ENCODE results near the gene UBA3.

The UBA3 gene

DNA sequence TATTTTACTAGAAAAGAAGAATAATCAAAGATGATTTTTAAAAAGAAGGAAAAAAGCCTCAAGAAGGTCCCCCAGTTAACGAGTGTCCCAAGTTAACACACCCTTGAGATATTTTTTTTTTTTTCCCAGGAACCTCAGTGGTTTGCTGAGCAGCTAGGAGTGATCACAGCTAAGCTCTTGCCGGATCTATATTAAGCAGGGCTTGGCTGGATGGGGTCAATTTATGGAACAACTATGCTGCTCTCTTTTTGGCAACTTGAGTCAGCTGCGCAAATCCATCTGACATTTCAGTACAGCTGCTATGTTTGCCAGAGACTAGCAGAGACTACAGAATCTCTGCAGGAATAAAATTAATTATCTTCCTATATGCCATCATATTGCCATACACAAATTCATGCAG lies 42.2 kb upstream of the UBA3 start, which contains the start of gene LMOD3:
TSS of gene LMOD3 (minus strand) at position 193 of the 400 bp plus-strand sequence. CDS start 209 bp downstream, outside the sequence.
- DNase-seq (ENCODE audit: low spot score) (no peak), ATAC-seq (ENCODE audit: low read depth) (no peak)
- H3K4me3 ChIP-seq (ENCODE audit: severe bottlenecking), result no peak within 1 kb of the TSS

DNA sequence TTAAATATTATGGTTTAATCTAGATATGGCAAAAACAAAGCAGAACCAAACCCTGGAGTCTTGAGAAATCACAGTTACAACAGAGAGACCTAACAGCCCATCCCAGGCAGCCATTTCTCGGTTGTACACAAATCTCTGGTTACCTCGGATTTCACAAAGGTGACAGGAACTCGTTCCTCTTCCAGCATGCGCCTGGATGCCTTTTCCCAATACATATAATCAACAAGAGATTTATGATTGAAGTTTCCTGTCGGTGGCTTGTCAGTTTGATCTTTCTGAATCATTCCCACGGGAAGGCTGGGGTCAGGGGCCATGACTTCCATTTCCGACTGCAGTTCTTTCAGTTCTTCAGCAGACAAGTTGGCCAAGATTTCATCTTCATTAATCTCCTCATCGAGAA lies 41.8 kb upstream of the UBA3 start:
- no peaks in the 10 kb centered on the region for H3K9me3 ChIP-seq (ENCODE audit: severe bottlenecking)
- H3K27me3 ChIP-seq (ENCODE audit: insufficient read depth, poor library complexity, severe bottlenecking), result no peaks in the 10 kb centered on the region
- H3K36me3 ChIP-seq (ENCODE audit: low read depth), result no peaks in the 10 kb centered on the region
- ATAC-seq (ENCODE audit: low read depth), result no peak
- no peak overlapping the region for H3K27ac ChIP-seq (ENCODE audit: poor library complexity, severe bottlenecking)
- peaks cover 3% of the 10 kb centered on the region for H3K4me1 ChIP-seq (ENCODE audit: insufficient read depth, poor library complexity, severe bottlenecking)
- no peak for DNase-seq (ENCODE audit: low spot score)
- TF ChIP-seq, protein P1, sequence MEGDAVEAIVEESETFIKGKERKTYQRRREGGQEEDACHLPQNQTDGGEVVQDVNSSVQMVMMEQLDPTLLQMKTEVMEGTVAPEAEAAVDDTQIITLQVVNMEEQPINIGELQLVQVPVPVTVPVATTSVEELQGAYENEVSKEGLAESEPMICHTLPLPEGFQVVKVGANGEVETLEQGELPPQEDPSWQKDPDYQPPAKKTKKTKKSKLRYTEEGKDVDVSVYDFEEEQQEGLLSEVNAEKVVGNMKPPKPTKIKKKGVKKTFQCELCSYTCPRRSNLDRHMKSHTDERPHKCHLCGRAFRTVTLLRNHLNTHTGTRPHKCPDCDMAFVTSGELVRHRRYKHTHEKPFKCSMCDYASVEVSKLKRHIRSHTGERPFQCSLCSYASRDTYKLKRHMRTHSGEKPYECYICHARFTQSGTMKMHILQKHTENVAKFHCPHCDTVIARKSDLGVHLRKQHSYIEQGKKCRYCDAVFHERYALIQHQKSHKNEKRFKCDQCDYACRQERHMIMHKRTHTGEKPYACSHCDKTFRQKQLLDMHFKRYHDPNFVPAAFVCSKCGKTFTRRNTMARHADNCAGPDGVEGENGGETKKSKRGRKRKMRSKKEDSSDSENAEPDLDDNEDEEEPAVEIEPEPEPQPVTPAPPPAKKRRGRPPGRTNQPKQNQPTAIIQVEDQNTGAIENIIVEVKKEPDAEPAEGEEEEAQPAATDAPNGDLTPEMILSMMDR (IDR thresholded peaks at IDR 0.05; ENCODE audit: poor library complexity, severe bottlenecking), result no peak
- no peak overlapping the region for H3K4me3 ChIP-seq (ENCODE audit: severe bottlenecking)

More for the DNA sequence above, 42.2 kb upstream of the UBA3 start, which contains the start of gene LMOD3:
- Histone ChIP-seq H3K27ac (ENCODE audit: poor library complexity, severe bottlenecking) (no peak within 1 kb of the TSS), H3K9me3 (ENCODE audit: severe bottlenecking) (no peaks in the 10 kb centered on the region), H3K4me1 (ENCODE audit: insufficient read depth, poor library complexity, severe bottlenecking) (no peaks in the 10 kb centered on the region), H3K27me3 (ENCODE audit: insufficient read depth, poor library complexity, severe bottlenecking) (no peaks in the 10 kb centered on the region), H3K36me3 (ENCODE audit: low read depth) (no peaks in the 10 kb centered on the region)
- TF ChIP-seq, protein P1 (IDR thresholded peaks at IDR 0.05; ENCODE audit: poor library complexity, severe bottlenecking), result no peak

DNA sequence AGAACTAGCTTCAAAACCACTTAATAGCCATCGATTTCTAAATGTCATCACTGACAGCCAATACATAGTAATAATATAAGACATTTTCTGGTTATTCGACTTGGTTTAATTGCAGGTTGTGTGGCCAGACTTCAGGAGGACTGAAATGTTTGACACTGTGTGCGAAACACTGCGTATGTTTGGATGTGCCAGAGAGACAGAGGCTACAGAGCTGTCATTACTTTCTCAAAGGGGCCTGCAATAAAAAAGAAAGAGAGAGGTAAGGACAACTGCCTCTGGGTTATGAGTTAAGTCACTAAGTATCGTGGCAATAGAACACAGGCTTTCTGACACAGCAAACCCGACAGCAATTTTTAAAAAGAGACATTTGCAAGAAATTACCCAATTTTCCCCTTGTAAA lies 41.3 kb upstream of the UBA3 start:
- no peak overlapping the region for H3K4me3 ChIP-seq (ENCODE audit: severe bottlenecking)
- TF ChIP-seq, protein P1 (IDR thresholded peaks at IDR 0.05; ENCODE audit: poor library complexity, severe bottlenecking), result no peak
- H3K27ac ChIP-seq (ENCODE audit: poor library complexity, severe bottlenecking), result no peak overlapping the region
- H3K36me3 ChIP-seq (ENCODE audit: low read depth), result no peaks in the 10 kb centered on the region
- ATAC-seq (ENCODE audit: low read depth), result no peak
- no peaks in the 10 kb centered on the region for H3K27me3 ChIP-seq (ENCODE audit: insufficient read depth, poor library complexity, severe bottlenecking)
- H3K9me3 ChIP-seq (ENCODE audit: severe bottlenecking), result no peaks in the 10 kb centered on the region
- peaks cover 5% of the 10 kb centered on the region for H3K4me1 ChIP-seq (ENCODE audit: insufficient read depth, poor library complexity, severe bottlenecking)
- no peak for DNase-seq (ENCODE audit: low spot score)

DNA sequence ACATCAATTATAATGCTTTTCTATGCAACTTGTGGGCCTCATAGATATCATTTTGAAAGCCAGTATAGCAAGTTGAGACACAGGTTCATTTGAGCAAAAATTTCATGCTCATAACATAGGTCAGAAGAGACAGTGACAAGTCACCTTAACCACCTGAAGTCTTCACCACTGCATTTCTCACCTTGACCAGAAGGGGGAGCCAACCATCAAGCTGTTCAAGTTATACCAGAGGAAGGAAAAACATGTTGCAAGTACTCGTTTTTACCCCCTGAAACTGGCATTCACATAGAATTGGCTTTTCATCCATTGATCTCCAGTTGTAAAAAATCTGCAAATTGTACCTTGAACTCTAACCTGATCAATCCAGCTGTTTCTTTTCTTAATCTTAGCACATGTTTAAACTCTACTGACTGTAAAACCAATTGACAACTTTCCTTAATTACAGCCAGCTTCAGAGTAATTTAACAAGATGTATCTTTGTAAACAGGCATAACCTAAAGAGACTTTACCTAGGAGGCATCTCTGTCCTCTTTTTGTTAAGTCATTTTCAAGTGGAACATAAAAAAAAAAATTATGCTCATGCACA lies 40.8 kb upstream of the UBA3 start:
- Histone ChIP-seq H3K4me1 (ENCODE audit: insufficient read depth, poor library complexity, severe bottlenecking) (peaks cover 8% of the 10 kb centered on the region), H3K27ac (ENCODE audit: poor library complexity, severe bottlenecking) (no peak overlapping the region), H3K36me3 (ENCODE audit: low read depth) (no peaks in the 10 kb centered on the region), H3K9me3 (ENCODE audit: severe bottlenecking) (no peaks in the 10 kb centered on the region), H3K4me3 (ENCODE audit: severe bottlenecking) (no peak overlapping the region), H3K27me3 (ENCODE audit: insufficient read depth, poor library complexity, severe bottlenecking) (no peaks in the 10 kb centered on the region)
- TF ChIP-seq, protein P1 (IDR thresholded peaks at IDR 0.05; ENCODE audit: poor library complexity, severe bottlenecking), result peak; percentile 97
- no peak for DNase-seq (ENCODE audit: low spot score)
- ATAC-seq (ENCODE audit: low read depth), result peak; percentile 74

DNA sequence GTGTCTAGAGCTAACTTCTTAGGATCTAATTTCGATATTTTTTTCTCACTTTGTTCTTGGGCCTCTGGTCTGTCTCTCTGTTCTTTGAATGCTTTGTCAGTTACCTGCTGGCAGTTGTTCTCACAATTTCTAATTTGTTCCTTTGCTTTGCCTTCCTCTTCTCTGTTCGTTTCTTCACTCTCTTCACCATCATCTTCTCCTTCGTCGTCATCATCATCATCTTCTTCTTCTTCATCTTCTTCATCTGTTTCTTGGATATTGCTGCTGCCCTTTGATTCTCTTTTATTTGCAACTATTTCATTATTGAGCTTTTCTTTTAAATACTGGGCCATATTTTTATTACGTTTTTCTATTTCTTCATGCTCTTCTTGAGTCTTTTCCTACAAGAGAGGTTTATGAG lies 39.5 kb upstream of the UBA3 start:
- Histone ChIP-seq H3K36me3 (ENCODE audit: low read depth) (no peaks in the 10 kb centered on the region), H3K27me3 (ENCODE audit: insufficient read depth, poor library complexity, severe bottlenecking) (no peaks in the 10 kb centered on the region), H3K9me3 (ENCODE audit: severe bottlenecking) (no peaks in the 10 kb centered on the region), H3K27ac (ENCODE audit: poor library complexity, severe bottlenecking) (no peak overlapping the region), H3K4me1 (ENCODE audit: insufficient read depth, poor library complexity, severe bottlenecking) (peaks cover 12% of the 10 kb centered on the region), H3K4me3 (ENCODE audit: severe bottlenecking) (no peak overlapping the region)
- DNase-seq (ENCODE audit: low spot score), result no peak
- TF ChIP-seq, protein P1 (IDR thresholded peaks at IDR 0.05; ENCODE audit: poor library complexity, severe bottlenecking), result no peak
- no peak for ATAC-seq (ENCODE audit: low read depth)
